Keratinocyte (primary cell): ENCODE measurements around the gene PRKRA. TPM values are rescaled to one million over a fixed set of nuclear protein-coding genes. Genes with fewer than 3 reads are reported as not detected.

Source experiments
- DNase-seq: peaks from one replicate; pipeline ENCODE4 v3.0.0-alpha.2; 2011; ENCODE audit warnings: low read depth, missing footprints, low spot score
- FAIRE-seq: peaks from 2 replicates; lab custom pipeline; 2011; peaks lifted over from hg19 to GRCh38; lab: Jason Lieb, UNC
- H2AFZ ChIP-seq: 2 replicates; pipeline ENCODE4 v1.6.0; 2012; ENCODE audit warnings: low read length, control low read depth, inconsistent platforms; ENCODE audit not compliant: control insufficient read depth
- H3K27ac ChIP-seq: 2 replicates; pipeline ENCODE4 v1.5.1; 2011; ENCODE audit warnings: low read length; ENCODE audit not compliant: control insufficient read depth, insufficient read depth
- H3K27me3 ChIP-seq: 3 replicates; pipeline ENCODE4 v1.6.0; 2011; ENCODE audit warnings: low read length; ENCODE audit not compliant: control insufficient read depth, insufficient read depth; ENCODE audit errors: extremely low read depth
- H3K36me3 ChIP-seq, 2 experiments: 2 replicates in 1 of 2; 3 replicates in 1 of 2; pipeline ENCODE4 v1.5.1; 2011; ENCODE audit warnings: low read length in 2 of 2, mild to moderate bottlenecking in 1 of 2; ENCODE audit not compliant: control insufficient read depth in 2 of 2, insufficient read depth in 2 of 2; ENCODE audit errors: extremely low read depth in 1 of 2
- H3K4me1 ChIP-seq: 3 replicates; pipeline ENCODE4 v1.5.1; 2011; ENCODE audit warnings: low read length; ENCODE audit not compliant: control insufficient read depth, insufficient read depth; ENCODE audit errors: extremely low read depth
- H3K4me2 ChIP-seq: 3 replicates; pipeline ENCODE4 v1.6.0; 2011; ENCODE audit warnings: low read depth, low read length; ENCODE audit not compliant: control insufficient read depth, insufficient read depth; ENCODE audit errors: extremely low read depth
- H3K4me3 ChIP-seq, 3 experiments: fragments of 200-600 bp in 1 of 3; sonication (generic) in 1 of 3; 2 replicates in 2 of 3; 3 replicates in 1 of 3; pipeline ENCODE4 v1.5.1; 2011 to 2016; ENCODE audit warnings: low read length in 3 of 3, mild to moderate bottlenecking in 3 of 3, control low read depth in 2 of 3, inconsistent platforms in 1 of 3, low read depth in 1 of 3, mixed read lengths in 1 of 3, mixed run types in 1 of 3, moderate library complexity in 1 of 3; ENCODE audit not compliant: control insufficient read depth in 2 of 3, insufficient read depth in 2 of 3; ENCODE audit errors: extremely low read depth in 1 of 3
- H3K79me2 ChIP-seq: 2 replicates; pipeline ENCODE4 v1.6.0; 2012; ENCODE audit warnings: low read length; ENCODE audit not compliant: control insufficient read depth, insufficient read depth
- H3K9ac ChIP-seq: 3 replicates; pipeline ENCODE4 v1.6.0; 2011; ENCODE audit warnings: low read length; ENCODE audit not compliant: control insufficient read depth, insufficient read depth; ENCODE audit errors: extremely low read depth
- H3K9me1 ChIP-seq: 3 replicates; pipeline ENCODE4 v1.6.0; 2011; ENCODE audit warnings: low read length; ENCODE audit not compliant: control insufficient read depth, insufficient read depth; ENCODE audit errors: extremely low read depth
- H3K9me3 ChIP-seq: 2 replicates; pipeline ENCODE4 v1.5.1; 2012; ENCODE audit warnings: low read depth, low read length; ENCODE audit not compliant: control insufficient read depth
- H4K20me1 ChIP-seq: 3 replicates; pipeline ENCODE4 v1.6.0; 2011; ENCODE audit warnings: low read length; ENCODE audit not compliant: control insufficient read depth, insufficient read depth; ENCODE audit errors: extremely low read depth
- CTCF ChIP-seq, 3 experiments: IDR thresholded peaks in 1 of 3; conservative IDR thresholded peaks in 1 of 3; optimal IDR thresholded peaks in 1 of 3; 2 replicates in 2 of 3; 3 replicates in 1 of 3; pipeline versions ENCODE3 to v1.5.1; 2011; ENCODE audit warnings: low read length in 3 of 3, mild to moderate bottlenecking in 3 of 3, moderate library complexity in 2 of 3, control low read depth in 1 of 3, inconsistent platforms in 1 of 3; ENCODE audit not compliant: insufficient read depth in 2 of 3; ENCODE audit errors: extremely low read depth in 1 of 3
- EZH2 ChIP-seq: IDR thresholded peaks from one replicate; pipeline ENCODE4 v1.6.1; 2012; ENCODE audit warnings: inconsistent platforms, mild to moderate bottlenecking, low read length, moderate library complexity
- dilution Hi-C: fragments of 300-500 bp; cut with MboI; formaldehyde crosslinking; loops from one replicate; pipeline ENCODE4 v1.7.0; 2020; ENCODE audit warnings: low sequenced_read_pairs; ENCODE audit not compliant: extremely low pct_ligation_motif_present
- polyA plus RNA-seq, 5 experiments: library from polyadenylated mRNA; depleted of rRNA in 3 of 5; stranded (reverse) in 3 of 5; stranded (forward) in 1 of 5; unstranded in 1 of 5; fragments of >200 nt; gene quantifications; 1 replicate in 1 of 5; 2 replicates in 3 of 5; 3 replicates in 1 of 5; pipeline versions ENCODE4 v1.2.1 to v1.2.3, GENCODE V29; 2011 to 2012; ENCODE audit warnings: missing spikeins in 2 of 5, low read depth in 1 of 5, low replicate concordance in 1 of 5

PRKRA gene
- polyA plus RNA-seq, 1 donor (not counting 4 experiments of a cell fraction or from before 2014, with no cell fraction given), result 38.4 TPM

DNA sequence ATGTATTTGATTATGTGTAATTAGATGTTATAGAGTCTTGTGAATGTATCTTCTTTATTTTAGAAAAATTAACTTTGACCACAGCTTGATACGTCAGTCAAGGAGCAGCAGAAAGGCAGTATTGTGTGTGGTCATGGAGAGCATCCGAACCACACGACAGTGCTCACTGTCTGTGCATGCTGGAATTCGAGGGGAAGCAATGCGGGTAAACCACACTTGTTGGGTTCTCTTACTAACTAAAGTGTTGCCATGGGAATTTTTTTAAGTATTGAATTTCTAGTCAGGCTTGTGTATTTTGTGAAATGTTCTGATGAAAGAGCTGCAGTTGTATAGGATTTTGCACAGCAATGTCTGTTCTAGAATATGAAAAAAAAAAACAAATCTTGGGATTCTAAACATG lies 5.0 kb upstream of the PRKRA start:
- H3K4me2 ChIP-seq, result no peak overlapping the region
- no peak overlapping the region for H3K9ac ChIP-seq
- DNase-seq, result no peak
- no peak for FAIRE-seq
- H3K9me3 ChIP-seq, result no peaks in the 10 kb centered on the region
- H2AFZ ChIP-seq, result no peak overlapping the region
- no peaks in the 10 kb centered on the region for H3K79me2 ChIP-seq
- TF ChIP-seq CTCF (optimal IDR thresholded peaks at IDR 0.05 in 1 of 3, IDR thresholded peaks at IDR 0.05 in 1 of 3, conservative IDR thresholded peaks at IDR 0.05 in 1 of 3; ENCODE audit: extremely low read depth in 1 of 3, insufficient read depth in 2 of 3, low read length in 3 of 3) (no peak), EZH2 (no peak)
- H3K27ac ChIP-seq, result no peak overlapping the region
- no peaks in the 10 kb centered on the region for H4K20me1 ChIP-seq
- no peaks in the 10 kb centered on the region for H3K27me3 ChIP-seq
- H3K9me1 ChIP-seq, result no peaks in the 10 kb centered on the region
- no peaks in the 10 kb centered on the region for H3K36me3 ChIP-seq
- no peaks in the 10 kb centered on the region for H3K4me1 ChIP-seq
- H3K4me3 ChIP-seq, result no peak overlapping the region
- dilution Hi-C loops, result no loop called here

DNA sequence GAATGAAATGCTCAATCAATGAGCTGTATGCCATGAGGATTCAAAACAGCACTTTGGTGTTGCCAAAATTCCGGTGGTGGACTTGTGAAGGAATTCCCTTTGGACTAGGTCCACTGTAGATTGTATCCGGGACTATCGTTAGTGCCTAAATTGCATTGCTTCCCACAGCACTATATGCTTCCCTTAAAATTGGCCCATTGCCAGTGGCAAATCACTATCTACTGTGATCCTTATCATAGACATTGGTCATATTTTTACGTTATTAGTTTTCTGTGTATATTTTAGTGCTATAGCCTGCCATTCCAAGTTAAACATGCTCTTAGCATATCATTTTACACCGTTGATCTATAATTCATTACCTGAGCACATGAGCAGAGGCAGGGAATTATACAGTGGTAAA lies 1.9 kb upstream of the PRKRA start:
- H3K9me1 ChIP-seq, result no peaks in the 10 kb centered on the region
- H2AFZ ChIP-seq, result no peak overlapping the region
- no peak for TF ChIP-seq EZH2
- FAIRE-seq, result no peak
- no peak overlapping the region for H3K27ac ChIP-seq
- no peak overlapping the region for H3K9ac ChIP-seq
- H3K4me2 ChIP-seq, result no peak overlapping the region
- DNase-seq, result no peak
- H3K27me3 ChIP-seq, result no peaks in the 10 kb centered on the region
- peaks cover 20% of the 10 kb centered on the region for H3K4me1 ChIP-seq
- dilution Hi-C loops, result no loop called here
- peaks cover 0 to 1% of the 10 kb centered on the region in 2 experiments for H3K36me3 ChIP-seq
- peaks cover 24% of the 10 kb centered on the region for H3K79me2 ChIP-seq
- no peaks in the 10 kb centered on the region for H3K9me3 ChIP-seq
- no peak overlapping the region for H3K4me3 ChIP-seq
- no peaks in the 10 kb centered on the region for H4K20me1 ChIP-seq

DNA sequence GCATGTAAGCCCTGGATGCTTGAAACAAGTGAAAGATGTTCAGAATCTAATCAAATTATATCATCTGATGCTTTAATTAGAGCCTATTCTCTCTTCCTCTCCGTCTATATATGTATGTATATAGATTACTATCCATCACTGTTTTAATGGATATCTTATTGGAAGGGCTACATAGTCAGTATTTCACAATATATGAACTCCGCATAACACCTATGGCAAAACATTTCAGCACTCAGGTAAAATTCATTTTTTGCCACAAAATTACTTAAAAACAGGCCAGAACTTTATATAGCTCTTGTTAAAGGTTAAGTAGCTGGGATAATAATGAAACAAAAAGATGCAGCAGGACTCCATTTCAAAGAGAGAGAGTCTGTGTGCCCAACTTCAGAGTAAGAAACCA lies 1.4 kb upstream of the PRKRA start:
- H3K36me3 ChIP-seq, result peaks cover 0 to 1% of the 10 kb centered on the region in 2 experiments
- no peak overlapping the region for H2AFZ ChIP-seq
- DNase-seq (no peak), FAIRE-seq (no peak)
- TF ChIP-seq EZH2, result no peak
- H3K4me2 ChIP-seq, result peak overlapping the region; percentile 94
- no peaks in the 10 kb centered on the region for H3K27me3 ChIP-seq
- dilution Hi-C loops, result no loop called here
- no peaks in the 10 kb centered on the region for H3K9me1 ChIP-seq
- no peaks in the 10 kb centered on the region for H3K9me3 ChIP-seq
- H3K4me3 ChIP-seq, result no peak overlapping the region
- H3K4me1 ChIP-seq, result peaks cover 21% of the 10 kb centered on the region
- H3K27ac ChIP-seq, result no peak overlapping the region
- H3K9ac ChIP-seq, result no peak overlapping the region
- no peaks in the 10 kb centered on the region for H4K20me1 ChIP-seq
- H3K79me2 ChIP-seq, result peaks cover 25% of the 10 kb centered on the region
